Right atrium auricular region (tissue), 2 donors: ENCODE data around the gene SNTN. TPM values are rescaled to one million over a fixed set of nuclear protein-coding genes. Genes with fewer than 3 reads are reported as not detected.

Source experiments
- DNase-seq: peaks from one replicate; pipeline ENCODE4 v3.0.0-alpha.2; 2019; ENCODE audit warnings: low spot score
- H3K27ac ChIP-seq, 2 donors: fragments of 200-600 bp; sonication (generic); 1 replicate in 1 of 2; 2 replicates in 1 of 2; pipeline ENCODE4 v1.5.1; 2016 to 2019
- H3K27me3 ChIP-seq, 2 donors: fragments of 200-600 bp; sonication (generic); one replicate each; pipeline versions ENCODE4 v1.5.1 to v1.6.0; 2017 to 2019
- H3K36me3 ChIP-seq: fragments of 200-600 bp; sonication (generic); one replicate; pipeline ENCODE4 v1.5.1; 2016
- H3K4me1 ChIP-seq, 2 donors: fragments of 200-600 bp; sonication (generic); one replicate each; pipeline versions ENCODE4 v1.5.1 to v1.6.0; 2017 to 2019
- H3K4me3 ChIP-seq, 2 donors: fragments of 200-600 bp; sonication (generic); 1 replicate in 1 of 2; 2 replicates in 1 of 2; pipeline ENCODE4 v1.5.1; 2017 to 2019; ENCODE audit warnings: mild to moderate bottlenecking in 1 of 2, moderate library complexity in 1 of 2
- H3K9me3 ChIP-seq, 2 donors: fragments of 200-600 bp; sonication (generic); one replicate each; pipeline ENCODE4 v1.5.1; 2019
- total RNA-seq, 2 donors: library from RNA; depleted of rRNA; stranded (reverse); fragments of >200 nt; gene quantifications; one replicate each; pipeline ENCODE4 v1.1.0, GENCODE V29; 2016
- TF ChIP-seq, protein P1 (sequence below), 2 donors: fragments of 200-600 bp; sonication (generic); IDR thresholded peaks; one replicate each; pipeline ENCODE4 v1.5.1; 2019; ENCODE audit warnings: antibody characterized with exemption in 2 of 2

Gene SNTN
- total RNA-seq, 2 donors from 2014 or later: not detected

DNA sequence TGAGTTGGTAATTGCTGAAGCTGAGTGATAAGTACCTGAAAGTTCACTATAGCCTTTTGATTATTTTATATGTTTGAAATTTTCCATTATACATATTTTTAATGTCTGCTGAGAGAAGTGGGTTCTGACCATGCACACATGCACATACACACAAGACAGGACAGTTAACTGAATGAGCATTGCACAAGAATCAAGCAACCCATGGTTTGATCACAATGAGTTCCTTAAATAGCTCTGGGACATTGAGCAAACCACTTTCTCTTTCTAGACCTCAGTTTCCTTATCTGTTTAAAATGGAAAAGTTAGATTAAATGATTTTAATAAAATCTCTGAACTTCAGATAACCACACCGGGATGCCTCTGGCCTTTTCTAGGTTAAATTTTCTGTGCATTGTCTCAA lies 26.7 kb downstream of the SNTN start:
- no peaks in the 10 kb centered on the region for H3K9me3 ChIP-seq
- TF ChIP-seq, protein P1, sequence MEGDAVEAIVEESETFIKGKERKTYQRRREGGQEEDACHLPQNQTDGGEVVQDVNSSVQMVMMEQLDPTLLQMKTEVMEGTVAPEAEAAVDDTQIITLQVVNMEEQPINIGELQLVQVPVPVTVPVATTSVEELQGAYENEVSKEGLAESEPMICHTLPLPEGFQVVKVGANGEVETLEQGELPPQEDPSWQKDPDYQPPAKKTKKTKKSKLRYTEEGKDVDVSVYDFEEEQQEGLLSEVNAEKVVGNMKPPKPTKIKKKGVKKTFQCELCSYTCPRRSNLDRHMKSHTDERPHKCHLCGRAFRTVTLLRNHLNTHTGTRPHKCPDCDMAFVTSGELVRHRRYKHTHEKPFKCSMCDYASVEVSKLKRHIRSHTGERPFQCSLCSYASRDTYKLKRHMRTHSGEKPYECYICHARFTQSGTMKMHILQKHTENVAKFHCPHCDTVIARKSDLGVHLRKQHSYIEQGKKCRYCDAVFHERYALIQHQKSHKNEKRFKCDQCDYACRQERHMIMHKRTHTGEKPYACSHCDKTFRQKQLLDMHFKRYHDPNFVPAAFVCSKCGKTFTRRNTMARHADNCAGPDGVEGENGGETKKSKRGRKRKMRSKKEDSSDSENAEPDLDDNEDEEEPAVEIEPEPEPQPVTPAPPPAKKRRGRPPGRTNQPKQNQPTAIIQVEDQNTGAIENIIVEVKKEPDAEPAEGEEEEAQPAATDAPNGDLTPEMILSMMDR (IDR thresholded peaks at IDR 0.05): no peak
- no peaks in the 10 kb centered on the region for H3K27me3 ChIP-seq
- H3K4me1 ChIP-seq: no peaks in the 10 kb centered on the region
- H3K4me3 ChIP-seq: no peak overlapping the region
- no peak for DNase-seq
- H3K36me3 ChIP-seq: no peaks in the 10 kb centered on the region
- no peak overlapping the region for H3K27ac ChIP-seq

DNA sequence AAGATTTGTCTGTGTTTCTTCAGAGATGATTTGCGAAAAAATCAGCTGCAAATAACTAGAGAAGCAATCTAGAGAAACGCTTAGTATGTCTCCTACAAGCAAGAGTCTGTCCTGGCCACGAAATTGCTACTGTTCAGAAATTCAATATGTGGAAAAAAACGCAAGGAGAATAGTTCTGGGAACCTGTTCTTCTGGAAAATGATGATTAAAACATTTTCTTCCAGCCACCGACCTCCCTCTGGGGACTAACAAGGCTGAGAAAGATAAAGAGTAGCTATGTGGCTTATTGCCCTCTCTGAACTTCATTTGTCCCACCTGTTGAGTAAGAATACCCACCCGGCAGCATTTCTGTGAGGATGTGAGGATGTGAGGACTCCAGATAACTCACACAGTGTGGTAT lies 31.6 kb downstream of the SNTN start:
- no peak overlapping the region for H3K27ac ChIP-seq
- no peaks in the 10 kb centered on the region for H3K36me3 ChIP-seq
- TF ChIP-seq, protein P1 (IDR thresholded peaks at IDR 0.05): no peak
- no peak overlapping the region for H3K4me3 ChIP-seq
- DNase-seq: no peak
- H3K27me3 ChIP-seq: no peaks in the 10 kb centered on the region
- H3K4me1 ChIP-seq: no peaks in the 10 kb centered on the region
- no peaks in the 10 kb centered on the region for H3K9me3 ChIP-seq

DNA sequence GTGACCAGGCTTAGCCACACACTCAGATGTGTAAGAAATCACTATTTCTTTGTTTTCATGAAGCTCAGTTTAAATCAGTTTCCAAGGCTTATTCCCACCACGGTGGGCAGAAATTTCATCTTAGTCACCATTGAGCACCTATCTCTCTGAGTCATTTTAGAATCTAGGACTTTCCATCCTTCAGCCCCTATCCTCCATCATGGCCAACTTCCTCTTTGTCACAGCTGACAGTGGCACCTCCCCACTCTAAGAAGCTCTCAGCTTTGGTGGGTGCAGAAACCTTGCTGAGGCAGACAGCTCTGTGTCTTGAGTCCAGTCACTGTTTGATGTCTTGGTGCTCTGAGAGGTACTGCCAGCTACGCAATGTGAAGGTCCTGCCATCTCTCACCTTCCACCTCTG lies 32.9 kb downstream of the SNTN start:
- TF ChIP-seq, protein P1 (IDR thresholded peaks at IDR 0.05): no peak
- Histone ChIP-seq H3K27me3 (no peaks in the 10 kb centered on the region), H3K4me3 (no peak overlapping the region), H3K9me3 (no peaks in the 10 kb centered on the region), H3K27ac (no peak overlapping the region), H3K36me3 (no peaks in the 10 kb centered on the region), H3K4me1 (no peaks in the 10 kb centered on the region)
- no peak for DNase-seq

DNA sequence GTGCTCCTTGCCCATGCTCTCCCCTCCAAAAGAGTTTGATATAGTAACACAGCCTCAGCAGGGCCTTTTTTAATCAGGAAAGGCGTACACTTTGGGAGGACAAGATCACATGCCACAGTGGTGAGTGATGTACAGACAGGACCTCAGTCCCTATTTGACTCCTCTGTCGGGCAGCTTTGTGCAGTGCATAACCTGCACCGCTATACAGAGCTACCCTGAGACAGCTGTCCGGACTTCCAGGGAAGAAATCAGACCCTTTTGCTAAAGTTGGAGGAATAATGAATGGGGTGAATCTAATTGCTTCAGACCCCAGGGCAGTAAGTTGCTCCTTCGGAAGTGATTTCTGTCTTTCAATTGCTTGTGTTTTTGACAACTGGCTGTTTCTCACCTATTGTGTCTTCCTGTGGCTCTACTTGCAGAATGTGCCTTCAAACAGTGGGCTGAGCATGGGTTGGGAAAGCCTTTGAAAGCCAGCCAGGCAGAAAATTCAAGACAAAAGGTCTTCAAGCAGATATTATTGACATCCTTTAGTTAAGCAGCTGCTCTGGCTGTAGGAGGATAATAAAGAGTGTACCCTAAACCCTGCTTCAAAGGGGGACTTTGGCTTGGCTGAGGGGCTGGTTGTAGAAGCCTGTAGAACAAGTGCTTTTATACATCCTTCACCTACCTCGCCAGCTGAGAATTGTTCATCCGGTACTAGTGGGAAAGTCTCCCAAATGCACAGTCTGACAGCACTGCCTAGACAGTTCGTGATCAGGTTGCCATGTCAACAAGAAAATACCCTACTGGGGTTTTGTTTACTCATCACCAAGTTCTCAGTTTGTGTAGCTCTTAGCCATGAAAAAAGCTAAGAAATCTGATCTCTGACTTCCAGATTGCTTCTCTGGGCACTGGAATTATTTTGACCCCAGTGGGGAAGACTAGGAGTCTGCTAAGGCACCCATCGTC lies 35.1 kb downstream of the SNTN start:
- DNase-seq: no peak
- TF ChIP-seq, protein P1 (IDR thresholded peaks at IDR 0.05): no peak
- Histone ChIP-seq H3K27me3 (no peaks in the 10 kb centered on the region), H3K27ac (no peak overlapping the region), H3K36me3 (no peaks in the 10 kb centered on the region), H3K4me3 (no peak overlapping the region), H3K9me3 (peaks cover 0 to 9% of the 10 kb centered on the region in 2 donors), H3K4me1 (no peaks in the 10 kb centered on the region)

DNA sequence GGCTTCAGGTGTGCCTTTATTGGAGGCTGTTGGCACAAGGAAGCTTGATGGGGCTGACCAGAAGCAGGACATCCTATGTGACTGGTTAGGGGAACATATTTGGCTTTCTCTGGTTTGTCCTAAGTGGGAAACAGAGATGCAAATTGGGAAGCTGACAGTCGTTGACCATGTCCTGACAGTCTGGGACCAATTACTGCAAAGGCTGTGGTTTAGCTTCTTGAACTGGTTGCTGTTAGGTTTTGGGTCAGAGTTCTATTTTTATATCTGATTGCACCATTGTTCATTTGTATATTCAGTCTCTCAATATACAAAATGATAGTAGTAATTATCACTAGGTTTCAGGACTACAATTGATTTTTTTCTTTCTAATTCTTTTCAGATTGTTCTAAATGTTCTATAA lies 36.8 kb downstream of the SNTN start:
- Histone ChIP-seq H3K9me3 (peaks cover 0 to 12% of the 10 kb centered on the region in 2 donors), H3K27me3 (no peaks in the 10 kb centered on the region)
- DNase-seq: no peak

More for the DNA sequence above, 36.8 kb downstream of the SNTN start:
- H3K4me1 ChIP-seq: no peaks in the 10 kb centered on the region
- TF ChIP-seq, protein P1 (IDR thresholded peaks at IDR 0.05): no peak
- no peak overlapping the region for H3K27ac ChIP-seq
- no peaks in the 10 kb centered on the region for H3K36me3 ChIP-seq
- H3K4me3 ChIP-seq: no peak overlapping the region
